DND-41 (cell line): ENCODE measurements around the gene POLK.

Experiments
- ATAC-seq: fragments of 200-7000 bp; cut with Tn5 transposase; 3 replicates; pipeline ENCODE4 v1.9.1; 2021; ENCODE audit warnings: low read depth; ENCODE audit not compliant: insufficient read depth
- DNase-seq: peaks from one replicate; pipeline ENCODE4 v3.0.0-alpha.2; 2020
- H2AFZ ChIP-seq: 2 replicates; pipeline ENCODE4 v1.6.0; 2012; ENCODE audit warnings: low read depth, low read length
- H3K27ac ChIP-seq: 2 replicates; pipeline ENCODE4 v1.5.1; 2012; ENCODE audit warnings: low read length, inconsistent platforms
- H3K27me3 ChIP-seq: fragments of 200-600 bp; sonication (generic); 2 replicates; pipeline ENCODE4 v1.6.0; 2012; ENCODE audit warnings: low read length, mild to moderate bottlenecking, inconsistent platforms; ENCODE audit not compliant: insufficient read depth, poor library complexity
- H3K36me3 ChIP-seq: 2 replicates; pipeline ENCODE4 v1.5.1; 2012; ENCODE audit warnings: low read length, inconsistent platforms; ENCODE audit not compliant: insufficient read depth
- H3K4me1 ChIP-seq: 2 replicates; pipeline ENCODE4 v1.5.1; 2012; ENCODE audit warnings: mild to moderate bottlenecking, low read length; ENCODE audit not compliant: insufficient read depth
- H3K4me2 ChIP-seq: 2 replicates; pipeline ENCODE4 v1.6.0; 2012; ENCODE audit warnings: mild to moderate bottlenecking, moderate library complexity, low read length, inconsistent platforms; ENCODE audit not compliant: insufficient read depth
- H3K4me3 ChIP-seq, 2 experiments: fragments of 200-600 bp in 1 of 2; shearing (Covaris generic) in 1 of 2; 2 replicates each; pipeline ENCODE4 v1.5.1; 2012 to 2016; ENCODE audit warnings: inconsistent platforms in 2 of 2, low read length in 2 of 2, mild to moderate bottlenecking in 2 of 2, low read depth in 1 of 2, moderate library complexity in 1 of 2
- H3K79me2 ChIP-seq: 2 replicates; pipeline ENCODE4 v1.6.0; 2012; ENCODE audit warnings: low read length, inconsistent platforms; ENCODE audit not compliant: insufficient read depth
- H3K9ac ChIP-seq: 2 replicates; pipeline ENCODE4 v1.6.0; 2012; ENCODE audit warnings: low read depth, mild to moderate bottlenecking, inconsistent platforms, low read length, moderate library complexity
- H3K9me3 ChIP-seq: 2 replicates; pipeline ENCODE4 v1.5.1; 2012; ENCODE audit warnings: low read length, moderate library complexity, mild to moderate bottlenecking, inconsistent platforms; ENCODE audit not compliant: insufficient read depth, severe bottlenecking
- H4K20me1 ChIP-seq: 2 replicates; pipeline ENCODE4 v1.6.0; 2012; ENCODE audit warnings: low read length; ENCODE audit not compliant: insufficient read depth
- CTCF ChIP-seq: IDR thresholded peaks from 2 replicates; pipeline ENCODE4 v1.5.1; 2012; ENCODE audit warnings: borderline replicate concordance, low read length, moderate library complexity, mild to moderate bottlenecking; ENCODE audit not compliant: poor library complexity, severe bottlenecking; ENCODE audit errors: extremely low read depth
- EZH2 ChIP-seq: IDR thresholded peaks from 3 replicates; pipeline ENCODE4 v1.6.1; 2012; ENCODE audit warnings: borderline replicate concordance, low read depth, mild to moderate bottlenecking, moderate library complexity, low read length, inconsistent platforms; ENCODE audit not compliant: severe bottlenecking

The POLK gene

GRCh38 chr5:75630875-75631274 is 119.2 kb downstream of the POLK start:
- no peaks in the 10 kb centered on the region for H3K9me3 ChIP-seq
- no peak for ATAC-seq
- no peaks in the 10 kb centered on the region for H3K4me1 ChIP-seq
- H3K27me3 ChIP-seq: no peaks in the 10 kb centered on the region
- H2AFZ ChIP-seq: no peak overlapping the region
- no peaks in the 10 kb centered on the region for H4K20me1 ChIP-seq
- DNase-seq: no peak
- H3K9ac ChIP-seq: no peak overlapping the region
- no peak overlapping the region for H3K4me2 ChIP-seq
- no peak for TF ChIP-seq CTCF
- TF ChIP-seq EZH2: no peak
- no peak overlapping the region for H3K27ac ChIP-seq
- no peaks in the 10 kb centered on the region for H3K79me2 ChIP-seq
- no peaks in the 10 kb centered on the region for H3K36me3 ChIP-seq
- H3K4me3 ChIP-seq: no peak overlapping the region

- DNase-seq (no peak), ATAC-seq (no peak)
- Histone ChIP-seq H3K27me3 (no peaks in the 10 kb centered on the region), H3K9me3 (no peaks in the 10 kb centered on the region), H3K36me3 (no peaks in the 10 kb centered on the region), H3K4me2 (no peak overlapping the region), H3K27ac (no peak overlapping the region), H3K4me1 (no peaks in the 10 kb centered on the region), H3K79me2 (no peaks in the 10 kb centered on the region), H4K20me1 (no peaks in the 10 kb centered on the region), H3K4me3 (no peak overlapping the region), H3K9ac (no peak overlapping the region), H2AFZ (no peak overlapping the region)
- TF ChIP-seq EZH2 (no peak), CTCF (no peak)
Observed at GRCh38 chr5:75632321-75632720, 120.6 kb downstream of the POLK start.

DNA sequence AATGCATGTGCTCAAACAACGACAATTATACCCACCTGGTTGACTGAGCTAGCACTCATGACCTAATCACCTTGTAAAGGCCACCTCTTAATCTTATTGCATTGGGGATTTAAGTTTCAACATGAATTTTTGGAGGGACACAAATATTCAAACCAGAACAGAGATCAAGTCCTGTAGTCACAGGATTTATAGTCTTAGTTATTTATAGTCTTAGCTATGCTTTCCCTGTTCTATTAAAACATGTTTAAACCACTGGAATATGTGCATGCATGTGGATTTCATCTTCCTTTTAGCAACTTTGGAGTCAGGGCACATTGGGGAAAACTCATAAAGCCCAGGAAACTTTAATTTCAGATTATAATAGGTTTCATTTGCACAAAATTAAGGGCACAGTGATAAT is 126.3 kb downstream of the POLK start:
- no peak for DNase-seq
- TF ChIP-seq CTCF (no peak), EZH2 (no peak)
- no peaks in the 10 kb centered on the region for H3K4me1 ChIP-seq
- no peak overlapping the region for H3K4me3 ChIP-seq
- no peak overlapping the region for H3K27ac ChIP-seq
- no peak overlapping the region for H3K4me2 ChIP-seq
- no peak overlapping the region for H2AFZ ChIP-seq
- H4K20me1 ChIP-seq: no peaks in the 10 kb centered on the region
- H3K9ac ChIP-seq: no peak overlapping the region
- no peak for ATAC-seq
- no peaks in the 10 kb centered on the region for H3K36me3 ChIP-seq
- no peaks in the 10 kb centered on the region for H3K9me3 ChIP-seq
- H3K79me2 ChIP-seq: no peaks in the 10 kb centered on the region
- no peaks in the 10 kb centered on the region for H3K27me3 ChIP-seq

GRCh38 chr5:75639535-75640311 is 128.0 kb downstream of the POLK start:
- no peak overlapping the region for H3K4me2 ChIP-seq
- no peaks in the 10 kb centered on the region for H3K4me1 ChIP-seq
- H2AFZ ChIP-seq: no peak overlapping the region
- no peak for DNase-seq
- H3K27ac ChIP-seq: no peak overlapping the region
- H4K20me1 ChIP-seq: no peaks in the 10 kb centered on the region
- H3K9me3 ChIP-seq: no peaks in the 10 kb centered on the region
- no peak for ATAC-seq
- H3K9ac ChIP-seq: no peak overlapping the region
- no peaks in the 10 kb centered on the region for H3K27me3 ChIP-seq
- H3K79me2 ChIP-seq: no peaks in the 10 kb centered on the region
- no peak overlapping the region for H3K4me3 ChIP-seq
- TF ChIP-seq CTCF (no peak), EZH2 (no peak)
- H3K36me3 ChIP-seq: no peaks in the 10 kb centered on the region
